Ovary (tissue), 9 donors: ENCODE results near the gene EIF4G3. TPM values are rescaled to one million over a fixed set of nuclear protein-coding genes. Genes with fewer than 3 reads are reported as not detected.

Experiments
- DNase-seq, 5 donors: peaks; one replicate each; pipeline ENCODE4 v3.0.0-alpha.2; 2019 to 2020
- H3K27ac ChIP-seq, 2 donors: fragments of 200-600 bp; one replicate each; pipeline versions ENCODE4 v1.5.1 to v1.8.0; 2019 to 2022
- H3K27me3 ChIP-seq: fragments of 200-600 bp; one replicate; pipeline ENCODE4 v1.8.0; 2022
- H3K36me3 ChIP-seq: fragments of 200-600 bp; sonication (generic); one replicate; pipeline ENCODE4 v1.5.1; 2019
- H3K4me1 ChIP-seq: one replicate; pipeline ENCODE4 v1.8.1; 2013; ENCODE audit warnings: mild to moderate bottlenecking, moderate library complexity; ENCODE audit not compliant: insufficient read depth
- H3K4me3 ChIP-seq: fragments of 200-600 bp; sonication (generic); one replicate; pipeline ENCODE4 v1.5.1; 2017
- H3K9me3 ChIP-seq, 2 donors: fragments of 200-600 bp in 1 of 2; sonication (generic) in 1 of 2; one replicate each; pipeline versions ENCODE4 v1.5.1 to v1.8.1; 2013 to 2019; ENCODE audit warnings: mild to moderate bottlenecking in 1 of 2, moderate library complexity in 1 of 2
- EP300 ChIP-seq: sonication (generic); formaldehyde crosslinking; IDR thresholded peaks from one replicate; pipeline ENCODE4 v1.6.1; 2017; ENCODE audit warnings: antibody characterized with exemption
- POLR2A ChIP-seq: fragments of 450-650 bp; IDR thresholded peaks from one replicate; pipeline ENCODE4 v1.6.1; 2017; ENCODE audit warnings: antibody characterized with exemption, mild to moderate bottlenecking, moderate library complexity
- WGBS, 3 donors: extraction: QIAGEN DNeasy Blood & Tissue Kit in 1 of 3; methylation state at CpG; one replicate each; pipeline versions ENCODE4 v1.1.5 to v1.1.7; 2013 to 2017; 5-methylcytosine and 5-hydroxymethylcytosine counted together
- intact Hi-C, 4 donors: fragments of 100-400 bp; cut with DNase I; formaldehyde crosslinking; loops; one replicate each; pipeline versions ENCODE4 v1.11.0 to v1.15.1; 2022 to 2023
- polyA plus RNA-seq, 2 donors: library from polyadenylated mRNA; stranded (reverse); fragments of 200-250 nt in 1 of 2; fragments of 350-450 nt in 1 of 2; fragmentation: Illumina TruSeq in 1 of 2; extraction: RNeasy Lipid Tissue Mini Kit (QIAGEN cat#74804) in 1 of 2; gene quantifications; one replicate each; pipeline ENCODE4 v1.2.3, GENCODE V29; 2013 to 2014
- total RNA-seq, 7 donors: library from RNA; depleted of rRNA in 2 of 7; stranded (reverse); fragments of >200 nt in 2 of 7; fragmentation: NEBNext Ultra II Directional in 3 of 7; extraction: Animal tissue kit (Norgen Biotek cat#: 25700) in 3 of 7; gene quantifications; one replicate each; pipeline versions ENCODE4 v1.1.0 to v1.2.4, GENCODE V29; 2016 to 2023
- TF ChIP-seq, protein P1 (sequence below), 3 donors: fragments of 450-650 bp in 2 of 3; fragments of 200-600 bp in 1 of 3; IDR thresholded peaks; one replicate each; pipeline versions ENCODE4 v1.5.1 to v1.8.0; 2016 to 2022; ENCODE audit warnings: antibody characterized with exemption in 3 of 3, mild to moderate bottlenecking in 1 of 3
- donor health status: DM: no; HTN: no; CAD: no; lungs with moderate emphysema.
- donor health status: DM: no; HTN: no; CAD: no.
- donor health status: Bipolar disorder and iron deficiency.
- donor health status: DM: yes; HTN: yes; CAD: no.
- donor health status: DM: no; HTN: no; CAD: no.
- donor health status: DM: yes; HTN: yes; CAD: no.

EIF4G3 gene
- total and polyA plus RNA-seq, 9 donors: 13.9 to 62.4 (median 39.4) TPM

DNA sequence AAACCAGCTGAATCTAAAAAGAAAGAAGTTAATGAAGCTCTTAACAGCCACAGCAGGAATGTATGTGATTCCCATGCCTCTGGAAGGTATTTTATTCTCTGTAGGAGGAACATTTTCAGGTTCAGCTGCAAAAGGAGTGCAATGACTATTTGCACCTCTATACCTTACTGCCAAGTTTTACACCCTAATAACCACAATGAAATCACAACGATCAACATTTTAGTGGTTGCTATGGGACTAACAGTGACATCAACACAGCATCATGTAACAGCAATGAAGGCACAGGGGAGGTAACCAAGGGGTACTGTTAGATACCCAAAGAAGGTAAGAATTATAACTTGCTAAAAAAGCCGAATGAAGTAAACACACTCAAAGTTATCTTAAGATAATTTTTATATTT is 273.3 kb downstream of the EIF4G3 start:
- TF ChIP-seq, protein P1, sequence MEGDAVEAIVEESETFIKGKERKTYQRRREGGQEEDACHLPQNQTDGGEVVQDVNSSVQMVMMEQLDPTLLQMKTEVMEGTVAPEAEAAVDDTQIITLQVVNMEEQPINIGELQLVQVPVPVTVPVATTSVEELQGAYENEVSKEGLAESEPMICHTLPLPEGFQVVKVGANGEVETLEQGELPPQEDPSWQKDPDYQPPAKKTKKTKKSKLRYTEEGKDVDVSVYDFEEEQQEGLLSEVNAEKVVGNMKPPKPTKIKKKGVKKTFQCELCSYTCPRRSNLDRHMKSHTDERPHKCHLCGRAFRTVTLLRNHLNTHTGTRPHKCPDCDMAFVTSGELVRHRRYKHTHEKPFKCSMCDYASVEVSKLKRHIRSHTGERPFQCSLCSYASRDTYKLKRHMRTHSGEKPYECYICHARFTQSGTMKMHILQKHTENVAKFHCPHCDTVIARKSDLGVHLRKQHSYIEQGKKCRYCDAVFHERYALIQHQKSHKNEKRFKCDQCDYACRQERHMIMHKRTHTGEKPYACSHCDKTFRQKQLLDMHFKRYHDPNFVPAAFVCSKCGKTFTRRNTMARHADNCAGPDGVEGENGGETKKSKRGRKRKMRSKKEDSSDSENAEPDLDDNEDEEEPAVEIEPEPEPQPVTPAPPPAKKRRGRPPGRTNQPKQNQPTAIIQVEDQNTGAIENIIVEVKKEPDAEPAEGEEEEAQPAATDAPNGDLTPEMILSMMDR (IDR thresholded peaks at IDR 0.05): no peak
- TF ChIP-seq EP300: no peak
- TF ChIP-seq POLR2A: no peak
- intact Hi-C loops: no loop called here
- Histone ChIP-seq H3K4me1 (no peaks in the 10 kb centered on the region), H3K36me3 (no peaks in the 10 kb centered on the region), H3K27me3 (no peaks in the 10 kb centered on the region), H3K4me3 (no peak overlapping the region), H3K9me3 (no peaks in the 10 kb centered on the region), H3K27ac (no peak overlapping the region)
- no peak for DNase-seq
- 82 to 83% (median 83%) methylated on average over 2 of the region's 2 CpGs for WGBS, 3 donors

DNA sequence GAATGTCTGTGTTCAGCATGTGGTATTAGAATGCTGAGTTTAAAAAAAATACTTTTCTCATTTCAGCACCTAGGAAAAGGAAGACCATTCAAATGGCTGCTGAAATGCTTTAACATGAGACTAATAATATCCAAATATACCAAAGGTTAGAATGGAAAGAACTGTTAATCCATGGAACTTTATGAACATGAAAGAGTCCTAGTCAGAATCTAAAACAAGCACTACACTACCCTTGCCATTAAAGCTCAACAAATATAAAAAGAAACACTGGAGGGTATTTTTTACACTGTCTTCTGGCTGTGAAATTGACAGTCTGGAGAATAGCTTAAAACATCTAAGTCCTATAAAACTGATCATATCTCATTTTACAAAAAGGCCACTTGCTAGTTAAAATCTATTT is 276.6 kb downstream of the EIF4G3 start:
- H3K4me3 ChIP-seq: no peak overlapping the region
- H3K9me3 ChIP-seq: no peaks in the 10 kb centered on the region
- H3K4me1 ChIP-seq: no peaks in the 10 kb centered on the region
- H3K27ac ChIP-seq: no peak overlapping the region
- no peak for DNase-seq
- H3K36me3 ChIP-seq: no peaks in the 10 kb centered on the region
- TF ChIP-seq POLR2A: no peak
- TF ChIP-seq, protein P1 (IDR thresholded peaks at IDR 0.05): no peak
- TF ChIP-seq EP300: no peak
- intact Hi-C loops: no loop called here
- H3K27me3 ChIP-seq: no peaks in the 10 kb centered on the region

DNA sequence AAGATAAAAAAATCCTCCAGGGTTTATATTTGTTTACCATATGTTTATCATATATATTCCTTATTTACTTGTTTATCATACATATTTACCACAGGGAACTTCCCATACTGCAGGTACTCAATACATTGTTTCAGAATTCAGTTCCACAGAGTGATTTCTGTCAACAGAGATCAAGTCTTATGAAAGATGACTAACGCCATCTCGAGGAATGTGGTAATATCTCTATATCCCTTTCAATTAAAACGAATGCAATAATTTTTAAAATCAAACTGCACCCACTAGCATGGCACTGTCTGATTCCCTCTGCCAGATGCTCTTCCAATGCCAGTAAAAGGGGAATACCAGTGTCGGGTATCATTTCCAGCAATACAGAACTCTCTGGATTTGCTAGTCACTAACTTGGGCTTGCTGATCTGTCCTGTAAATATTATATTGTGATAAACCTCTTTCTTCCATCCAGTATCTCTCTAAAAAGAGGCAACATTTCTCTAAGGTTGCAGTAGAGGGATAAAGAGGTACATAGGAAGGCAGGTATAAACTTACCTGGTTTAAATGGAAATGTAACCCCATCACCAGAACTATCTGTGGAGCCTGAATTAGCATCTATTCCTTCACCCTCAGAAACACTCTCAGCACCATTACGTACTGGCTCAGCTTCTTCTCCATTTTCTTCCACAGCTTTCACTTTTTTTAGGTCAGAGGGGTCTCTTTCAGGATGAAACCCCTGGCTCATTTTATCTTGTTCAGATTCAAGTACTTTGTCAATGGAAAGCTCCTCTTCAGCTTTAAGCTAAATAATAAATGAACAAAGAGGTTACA is 277.3 kb downstream of the EIF4G3 start:
- Histone ChIP-seq H3K27ac (no peak overlapping the region), H3K36me3 (no peaks in the 10 kb centered on the region), H3K4me1 (no peaks in the 10 kb centered on the region), H3K9me3 (no peaks in the 10 kb centered on the region), H3K4me3 (no peak overlapping the region), H3K27me3 (no peaks in the 10 kb centered on the region)
- WGBS, 3 donors: 94 to 95% (median 95%) methylated on average over 5 of the region's 5 CpGs
- no peak for TF ChIP-seq EP300
- TF ChIP-seq, protein P1 (IDR thresholded peaks at IDR 0.05): no peak
- no peak for TF ChIP-seq POLR2A
- no peak for DNase-seq
- intact Hi-C loops: no loop called here

DNA sequence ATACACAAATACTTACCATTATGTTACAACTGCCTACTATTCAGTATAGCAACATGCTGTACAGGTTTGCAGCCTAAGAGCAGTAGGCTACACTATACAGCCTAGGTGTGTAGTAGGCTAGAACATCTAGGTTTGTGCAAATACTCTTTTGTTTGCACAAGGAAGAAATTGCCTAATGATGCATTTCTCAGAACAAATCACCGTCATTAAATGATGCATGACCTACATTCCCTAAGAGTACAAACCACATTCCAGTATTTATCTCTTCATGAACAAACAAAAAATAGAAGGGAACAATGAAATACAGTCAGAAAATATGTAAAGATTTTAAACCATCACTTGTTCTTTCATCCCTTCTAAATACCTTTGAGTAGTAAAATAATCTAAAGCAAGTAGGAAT is 279.9 kb downstream of the EIF4G3 start:
- no peaks in the 10 kb centered on the region for H3K9me3 ChIP-seq
- no peaks in the 10 kb centered on the region for H3K4me1 ChIP-seq
- H3K4me3 ChIP-seq: no peak overlapping the region
- no peak overlapping the region for H3K27ac ChIP-seq
- no peaks in the 10 kb centered on the region for H3K27me3 ChIP-seq
- 11 to 14% (median 12%) methylated on average over 1 of the region's 1 CpG for WGBS, 3 donors
- DNase-seq: no peak
- intact Hi-C loops: no loop called here
- TF ChIP-seq, protein P1 (IDR thresholded peaks at IDR 0.05): no peak
- TF ChIP-seq EP300 (no peak), POLR2A (no peak)
- H3K36me3 ChIP-seq: no peaks in the 10 kb centered on the region
